Smooth muscle cell (in vitro differentiated cells): ENCODE results near the gene CRELD1. TPM values are rescaled to one million over a fixed set of nuclear protein-coding genes. Genes with fewer than 3 reads are reported as not detected.
"Not testable (repeated sequence)": the region's sequence is repeated elsewhere in the genome, so short reads cannot be mapped to it uniquely, and the experiment has no call there.

Experiments
- DNase-seq: peaks from one replicate; lab custom pipeline; 2025; ENCODE audit not compliant: unreplicated experiment; lab: John Stamatoyannopoulos, UW
- H2AFZ ChIP-seq: fragments of 200-600 bp; sonication (generic); 2 replicates; pipeline ENCODE4 v1.6.0; 2016; ENCODE audit warnings: antibody characterized with exemption, low read depth, mild to moderate bottlenecking
- H3F3A ChIP-seq: fragments of 200-600 bp; sonication (generic); 2 replicates; pipeline ENCODE4 v1.6.0; 2017; ENCODE audit warnings: antibody characterized with exemption, low read depth
- H3K27ac ChIP-seq: fragments of 200-600 bp; sonication (generic); 2 replicates; pipeline ENCODE4 v1.5.1; 2016; ENCODE audit warnings: low read depth, mild to moderate bottlenecking
- H3K27me3 ChIP-seq: fragments of 200-600 bp; sonication (generic); 2 replicates; pipeline ENCODE4 v1.6.1; 2016; ENCODE audit warnings: low read depth, mild to moderate bottlenecking
- H3K36me3 ChIP-seq: fragments of 200-600 bp; sonication (generic); 2 replicates; pipeline ENCODE4 v1.5.1; 2016; ENCODE audit warnings: low read depth
- H3K4me1 ChIP-seq: fragments of 200-600 bp; sonication (generic); 2 replicates; pipeline ENCODE4 v1.5.1; 2016; ENCODE audit warnings: low read depth
- H3K4me2 ChIP-seq: fragments of 200-600 bp; sonication (generic); 2 replicates; pipeline ENCODE4 v1.6.0; 2016; ENCODE audit warnings: mild to moderate bottlenecking
- H3K4me3 ChIP-seq: fragments of 200-600 bp; sonication (generic); 2 replicates; pipeline ENCODE4 v1.5.1; 2016; ENCODE audit warnings: mild to moderate bottlenecking
- H3K79me2 ChIP-seq: fragments of 200-600 bp; sonication (generic); 2 replicates; pipeline ENCODE4 v1.6.0; 2016; ENCODE audit warnings: low read depth, mild to moderate bottlenecking
- H3K9ac ChIP-seq: fragments of 200-600 bp; sonication (generic); 2 replicates; pipeline ENCODE4 v1.6.0; 2016; ENCODE audit warnings: low read depth
- H3K9me3 ChIP-seq: fragments of 200-600 bp; sonication (generic); replicated peaks from 2 replicates; pipeline ENCODE4 v1.5.1; 2016; ENCODE audit warnings: low read depth
- H4K20me1 ChIP-seq: fragments of 200-600 bp; sonication (generic); 2 replicates; pipeline ENCODE4 v1.6.0; 2016; ENCODE audit warnings: low read depth
- WGBS: methylation state at CpG from one replicate; pipeline ENCODE4 v1.1.7; 2016; ENCODE audit warnings: low lambda C conversion rate; 5-methylcytosine and 5-hydroxymethylcytosine counted together
- polyA plus RNA-seq: library from polyadenylated mRNA; unstranded; fragments of >200 nt; fragmentation: Nextera tagmentation; extraction: Ambion mirVana; gene quantifications from 2 replicates; pipeline ENCODE4 v1.2.1, GENCODE V29; 2016
- total RNA-seq: library from RNA; depleted of rRNA; stranded (reverse); fragments of >200 nt; gene quantifications from 2 replicates; pipeline ENCODE4 v1.2.3, GENCODE V29; 2014
- TF ChIP-seq, protein P1 (sequence below): fragments of 200-600 bp; sonication (generic); IDR thresholded peaks from 2 replicates; pipeline ENCODE4 v1.5.1; 2017; ENCODE audit warnings: borderline replicate concordance, mild to moderate bottlenecking, antibody characterized with exemption; ENCODE audit not compliant: insufficient read depth, poor library complexity, severe bottlenecking

CRELD1 gene
- total and polyA plus RNA-seq, 2 experiments from 2014 or later = 25.8 to 68.6 TPM

DNA sequence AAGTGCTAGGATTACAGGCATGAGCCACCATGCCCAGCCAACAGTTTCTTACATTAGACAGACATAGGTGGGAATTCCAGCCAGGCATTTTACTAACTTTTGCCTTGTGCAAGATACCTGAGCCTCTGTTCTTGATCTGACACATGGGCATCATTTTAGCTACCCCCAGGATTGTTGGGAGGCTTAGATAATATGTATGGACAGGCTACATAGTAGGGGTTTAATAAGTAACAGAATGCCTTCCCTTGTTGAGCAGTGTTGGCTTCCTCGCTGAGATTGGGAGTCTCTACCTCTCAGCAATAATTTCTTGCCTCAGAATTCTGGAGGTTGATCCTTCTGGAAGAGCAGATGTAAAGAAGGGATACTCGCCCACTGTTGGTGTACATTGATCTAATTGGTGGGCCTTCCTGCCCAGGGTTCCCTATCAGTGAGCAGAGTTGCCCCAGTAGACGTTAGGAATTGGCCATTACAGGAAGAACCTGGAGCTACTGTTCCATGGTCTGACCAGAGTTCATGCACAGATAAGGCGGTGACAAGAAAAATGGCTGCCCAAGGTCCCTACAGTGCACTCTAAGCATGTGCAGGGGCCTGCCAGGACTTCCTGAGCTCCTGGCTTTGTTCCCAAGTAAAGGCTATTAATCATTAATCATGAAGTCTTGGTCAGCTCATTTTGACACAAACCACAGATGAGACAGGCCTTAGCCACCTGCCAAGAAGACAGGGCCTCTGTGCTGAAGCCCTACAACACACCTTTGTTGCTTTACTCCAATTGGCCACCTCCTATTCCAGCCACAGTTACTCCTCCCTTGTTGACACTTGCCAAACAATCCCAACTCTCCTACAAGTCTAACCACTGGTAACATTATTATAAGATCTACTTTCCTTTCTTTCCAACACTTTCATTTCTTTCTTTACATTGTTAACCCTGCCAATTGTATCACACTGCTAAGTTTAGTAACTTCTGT is 35.9 kb upstream of the CRELD1 start:
- H3K9me3 ChIP-seq = no peaks in the 10 kb centered on the region
- peaks cover 3% of the 10 kb centered on the region for H3K4me1 ChIP-seq
- no peaks in the 10 kb centered on the region for H3F3A ChIP-seq
- no peaks in the 10 kb centered on the region for H4K20me1 ChIP-seq
- WGBS = 79% methylated on average over 4 of the region's 4 CpGs
- no peak overlapping the region for H3K9ac ChIP-seq
- no peak overlapping the region for H2AFZ ChIP-seq
- peaks cover 3% of the 10 kb centered on the region for H3K79me2 ChIP-seq
- H3K36me3 ChIP-seq = no peaks in the 10 kb centered on the region
- H3K27ac ChIP-seq = no peak overlapping the region
- H3K4me3 ChIP-seq = no peak overlapping the region
- TF ChIP-seq, protein P1, sequence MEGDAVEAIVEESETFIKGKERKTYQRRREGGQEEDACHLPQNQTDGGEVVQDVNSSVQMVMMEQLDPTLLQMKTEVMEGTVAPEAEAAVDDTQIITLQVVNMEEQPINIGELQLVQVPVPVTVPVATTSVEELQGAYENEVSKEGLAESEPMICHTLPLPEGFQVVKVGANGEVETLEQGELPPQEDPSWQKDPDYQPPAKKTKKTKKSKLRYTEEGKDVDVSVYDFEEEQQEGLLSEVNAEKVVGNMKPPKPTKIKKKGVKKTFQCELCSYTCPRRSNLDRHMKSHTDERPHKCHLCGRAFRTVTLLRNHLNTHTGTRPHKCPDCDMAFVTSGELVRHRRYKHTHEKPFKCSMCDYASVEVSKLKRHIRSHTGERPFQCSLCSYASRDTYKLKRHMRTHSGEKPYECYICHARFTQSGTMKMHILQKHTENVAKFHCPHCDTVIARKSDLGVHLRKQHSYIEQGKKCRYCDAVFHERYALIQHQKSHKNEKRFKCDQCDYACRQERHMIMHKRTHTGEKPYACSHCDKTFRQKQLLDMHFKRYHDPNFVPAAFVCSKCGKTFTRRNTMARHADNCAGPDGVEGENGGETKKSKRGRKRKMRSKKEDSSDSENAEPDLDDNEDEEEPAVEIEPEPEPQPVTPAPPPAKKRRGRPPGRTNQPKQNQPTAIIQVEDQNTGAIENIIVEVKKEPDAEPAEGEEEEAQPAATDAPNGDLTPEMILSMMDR = no peak
- no peaks in the 10 kb centered on the region for H3K27me3 ChIP-seq
- DNase-seq = no peak
- H3K4me2 ChIP-seq = no peak overlapping the region

DNA sequence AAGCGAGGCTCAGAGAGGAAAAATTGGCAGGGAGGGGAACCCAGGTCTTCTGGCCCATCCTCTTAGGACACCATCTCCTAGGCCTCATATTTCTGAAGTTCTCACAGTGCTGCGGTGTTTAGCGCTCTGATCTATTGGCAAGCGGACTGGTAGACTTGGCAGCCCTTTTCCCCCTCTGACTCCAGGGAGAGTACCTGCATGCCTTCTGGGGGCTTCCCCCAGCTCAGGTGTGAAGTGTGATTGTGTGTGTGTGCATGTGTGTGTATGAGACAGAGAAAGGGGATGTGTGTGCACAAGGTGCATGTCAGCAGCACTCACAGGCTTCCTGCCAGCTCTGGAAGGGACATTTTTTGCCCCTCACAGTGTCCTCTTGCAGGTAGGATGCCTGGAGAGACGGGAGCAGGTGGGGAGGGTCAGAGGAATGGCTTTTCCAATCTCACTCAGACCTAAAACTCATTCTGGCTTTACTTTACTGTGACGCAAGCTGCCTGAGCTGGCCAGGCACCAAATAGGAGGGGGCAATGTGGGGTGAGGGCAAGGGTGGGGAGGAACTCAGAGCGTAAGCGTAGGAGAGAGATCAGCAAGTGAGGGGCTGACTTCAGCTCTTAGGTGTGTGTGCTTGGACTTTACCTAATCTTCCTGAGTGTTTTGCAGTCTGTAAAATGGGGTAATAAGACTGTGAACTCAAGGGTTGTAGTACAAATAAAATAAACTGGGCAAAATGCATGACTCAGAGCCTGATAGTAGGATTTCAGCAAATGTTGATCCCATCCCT is 35.0 kb upstream of the CRELD1 start:
- Histone ChIP-seq H4K20me1 (no peaks in the 10 kb centered on the region), H3K4me1 (peaks cover 3% of the 10 kb centered on the region), H3K9ac (no peak overlapping the region), H3K4me3 (no peak overlapping the region), H3K9me3 (no peaks in the 10 kb centered on the region), H3K27ac (no peak overlapping the region), H2AFZ (no peak overlapping the region), H3F3A (no peaks in the 10 kb centered on the region), H3K4me2 (no peak overlapping the region), H3K79me2 (peaks cover 3% of the 10 kb centered on the region), H3K36me3 (no peaks in the 10 kb centered on the region), H3K27me3 (no peaks in the 10 kb centered on the region)
- TF ChIP-seq, protein P1 = no peak
- no peak for DNase-seq
- WGBS = 91% methylated on average over 8 of the region's 8 CpGs

DNA sequence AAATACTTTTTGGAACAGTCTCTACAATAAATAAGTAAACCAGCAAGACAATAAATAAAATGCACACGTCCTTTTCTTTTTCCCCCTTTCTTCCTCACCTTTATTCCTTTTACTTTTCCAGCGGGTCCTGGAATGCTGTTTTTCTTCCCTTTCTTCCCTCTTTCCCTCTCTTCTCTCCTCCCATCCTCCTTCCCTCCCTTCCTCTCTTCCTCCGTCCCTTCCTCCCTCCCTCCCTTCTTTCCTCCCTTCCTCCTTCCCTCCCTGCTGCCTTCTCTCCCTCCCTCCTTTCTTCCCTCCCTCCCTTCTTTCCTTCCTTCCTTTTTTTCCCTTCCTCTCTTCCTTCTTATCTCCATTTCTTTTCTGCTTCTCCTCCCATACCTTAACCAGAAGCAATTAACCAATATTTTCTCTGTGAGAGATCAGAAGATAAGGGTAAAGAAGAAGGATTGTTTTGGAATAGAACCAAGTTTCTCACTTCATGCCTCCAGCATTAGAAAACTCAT is 34.3 kb upstream of the CRELD1 start:
- H4K20me1 ChIP-seq = no peaks in the 10 kb centered on the region
- WGBS = 61% methylated on average over 3 of the region's 3 CpGs
- H3K36me3 ChIP-seq = no peaks in the 10 kb centered on the region
- no peak overlapping the region for H3K9ac ChIP-seq
- no peak overlapping the region for H2AFZ ChIP-seq
- TF ChIP-seq, protein P1 = no peak
- H3K9me3 ChIP-seq = no peaks in the 10 kb centered on the region
- no peak for DNase-seq
- H3K27me3 ChIP-seq = no peaks in the 10 kb centered on the region
- H3K4me3 ChIP-seq = no peak overlapping the region
- H3F3A ChIP-seq = no peaks in the 10 kb centered on the region
- H3K27ac ChIP-seq = no peak overlapping the region
- peaks cover 3% of the 10 kb centered on the region for H3K79me2 ChIP-seq
- H3K4me1 ChIP-seq = peaks cover 3% of the 10 kb centered on the region
- H3K4me2 ChIP-seq = no peak overlapping the region

DNA sequence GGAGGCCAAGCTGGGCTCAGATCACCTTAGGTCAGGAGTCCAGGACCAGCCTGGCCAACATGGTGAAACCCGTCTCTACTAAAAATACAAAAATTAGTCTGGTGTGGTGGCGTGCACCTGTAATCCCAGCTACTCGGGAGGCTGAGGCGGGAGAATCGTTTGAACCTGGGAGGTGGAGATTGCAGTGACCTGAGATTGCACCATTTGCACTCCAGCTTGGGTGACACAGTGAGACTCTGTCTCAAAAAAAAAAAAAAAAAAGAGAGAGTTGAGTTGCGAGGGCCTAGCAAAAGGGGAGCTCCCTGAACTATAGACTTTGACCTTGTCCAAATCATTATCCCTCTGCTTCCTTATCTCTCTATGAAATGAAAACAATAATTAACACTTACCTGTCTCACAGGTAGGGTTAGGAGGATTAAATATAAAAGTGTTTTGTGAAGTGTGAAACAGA is 32.6 kb upstream of the CRELD1 start:
- H3K27me3 ChIP-seq, H3K9me3 ChIP-seq, H3K36me3 ChIP-seq, H3K4me3 ChIP-seq, H3F3A ChIP-seq, H3K79me2 ChIP-seq, H3K9ac ChIP-seq, H4K20me1 ChIP-seq, H3K27ac ChIP-seq, H2AFZ ChIP-seq, H3K4me1 ChIP-seq, H3K4me2 ChIP-seq, DNase-seq: not testable (repeated sequence)
- 100% methylated on average over 6 of the region's 6 CpGs for WGBS
